Stimulated activated memory B cell treated with anti-CD40 and anti-IgM and Interleukin-4, amounts not matched to agents 10 μg/mL and 1 μg/mL and 100 μg/mL, for 72 hours (primary cell): ENCODE results near the gene GK.
"Not testable (repeated sequence)": the region's sequence is repeated elsewhere in the genome, so short reads cannot be mapped to it uniquely, and the experiment has no call there.

Experiments
- ATAC-seq: fragments of 150-1000 bp; cut with Tn5 transposase; 2 replicates; pipeline ENCODE4 v1.10.0; 2021
- H3K27ac Mint-ChIP-seq: one replicate; pipeline ENCODE4 v1.8.0; 2022; ENCODE audit warnings: mild to moderate bottlenecking, mixed read lengths
- H3K27me3 Mint-ChIP-seq: one replicate; pipeline ENCODE4 v1.8.0; 2022; ENCODE audit warnings: mixed read lengths
- H3K36me3 Mint-ChIP-seq: one replicate; pipeline ENCODE4 v1.8.0; 2022; ENCODE audit warnings: mixed read lengths
- H3K4me1 Mint-ChIP-seq: one replicate; pipeline ENCODE4 v1.8.0; 2022; ENCODE audit warnings: mixed read lengths
- H3K4me3 Mint-ChIP-seq: one replicate; pipeline ENCODE4 v1.8.0; 2022; ENCODE audit warnings: mild to moderate bottlenecking, moderate library complexity, mixed read lengths
- H3K9me3 Mint-ChIP-seq: one replicate; pipeline ENCODE4 v1.8.0; 2022; ENCODE audit warnings: mixed read lengths

Gene GK

DNA sequence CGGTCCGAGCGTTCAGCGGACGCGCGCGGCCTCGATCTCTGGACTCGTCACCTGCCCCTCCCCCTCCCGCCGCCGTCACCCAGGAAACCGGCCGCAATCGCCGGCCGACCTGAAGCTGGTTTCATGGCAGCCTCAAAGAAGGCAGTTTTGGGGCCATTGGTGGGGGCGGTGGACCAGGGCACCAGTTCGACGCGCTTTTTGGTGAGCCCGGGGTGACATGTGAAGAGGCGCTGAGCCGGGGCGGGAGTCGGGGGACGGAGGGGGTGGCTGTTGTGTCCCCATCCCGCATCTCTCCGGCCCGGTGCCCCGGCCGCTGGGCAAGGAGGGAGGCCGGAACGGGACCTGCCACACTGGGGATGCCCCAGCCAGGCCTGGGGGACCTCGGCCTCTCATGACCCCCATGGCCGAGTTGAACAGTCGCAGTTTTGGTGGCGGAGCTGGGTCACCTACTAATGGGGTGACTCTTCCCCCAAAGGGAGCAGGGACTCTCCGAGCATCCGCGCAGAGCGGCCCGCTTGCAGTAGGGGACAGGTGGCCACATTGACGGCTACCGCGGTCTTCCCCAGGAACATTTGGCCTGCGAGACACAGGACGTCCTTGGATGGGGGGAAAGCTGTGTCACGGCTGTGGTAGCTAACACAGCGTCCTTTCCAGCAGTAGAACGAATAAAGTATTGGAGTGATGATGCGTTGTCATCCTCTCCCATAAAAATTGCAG is at the start of gene GK:
GK (plus strand) TSS at position 9 of the 717 bp plus-strand sequence; CDS start at position 124, 115 bp downstream.
- Mint-ChIP-seq H3K4me1 (peaks cover 29% of the 10 kb centered on the region), H3K4me3 (peak within 1 kb of the TSS; percentile 89), H3K9me3 (no peaks in the 10 kb centered on the region), H3K27me3 (no peaks in the 10 kb centered on the region), H3K36me3 (no peaks in the 10 kb centered on the region), H3K27ac (peak within 1 kb of the TSS; percentile 89)
- ATAC-seq: peak; percentile 11

DNA sequence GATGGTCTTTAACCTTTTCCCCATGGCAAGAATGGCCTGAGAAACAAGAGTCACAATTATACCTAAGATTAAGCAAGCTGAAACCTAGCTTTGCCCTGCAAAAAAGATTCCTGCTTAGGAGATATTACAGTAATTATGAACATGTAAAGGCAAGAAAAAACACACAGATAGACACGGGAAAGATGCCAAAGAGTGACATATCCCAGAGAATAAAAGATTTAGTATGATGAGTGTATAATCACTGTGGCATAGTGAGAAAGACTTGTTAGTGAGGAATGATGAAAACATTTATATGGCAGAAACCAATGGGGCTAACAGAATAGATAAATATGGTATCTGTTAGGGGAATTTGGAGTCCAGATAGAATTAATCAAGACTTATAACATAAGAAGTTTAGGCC is 46.1 kb upstream of the GK start:
- H3K27me3 Mint-ChIP-seq: no peaks in the 10 kb centered on the region
- H3K4me3 Mint-ChIP-seq: no peak overlapping the region
- ATAC-seq: no peak
- H3K4me1 Mint-ChIP-seq: no peaks in the 10 kb centered on the region
- H3K9me3 Mint-ChIP-seq: no peaks in the 10 kb centered on the region
- no peaks in the 10 kb centered on the region for H3K36me3 Mint-ChIP-seq
- H3K27ac Mint-ChIP-seq: no peak overlapping the region

GRCh38 chrX:30610026-30610425 is 43.2 kb upstream of the GK start:
- no peak overlapping the region for H3K4me3 Mint-ChIP-seq
- no peaks in the 10 kb centered on the region for H3K4me1 Mint-ChIP-seq
- H3K36me3 Mint-ChIP-seq: no peaks in the 10 kb centered on the region
- no peaks in the 10 kb centered on the region for H3K27me3 Mint-ChIP-seq
- no peak for ATAC-seq
- no peak overlapping the region for H3K27ac Mint-ChIP-seq
- no peaks in the 10 kb centered on the region for H3K9me3 Mint-ChIP-seq

GRCh38 chrX:30612250-30612655 is 41.0 kb upstream of the GK start:
- no peaks in the 10 kb centered on the region for H3K9me3 Mint-ChIP-seq
- no peaks in the 10 kb centered on the region for H3K27me3 Mint-ChIP-seq
- H3K36me3 Mint-ChIP-seq: no peaks in the 10 kb centered on the region
- no peak overlapping the region for H3K27ac Mint-ChIP-seq
- H3K4me1 Mint-ChIP-seq: no peaks in the 10 kb centered on the region
- no peak overlapping the region for H3K4me3 Mint-ChIP-seq
- no peak for ATAC-seq

DNA sequence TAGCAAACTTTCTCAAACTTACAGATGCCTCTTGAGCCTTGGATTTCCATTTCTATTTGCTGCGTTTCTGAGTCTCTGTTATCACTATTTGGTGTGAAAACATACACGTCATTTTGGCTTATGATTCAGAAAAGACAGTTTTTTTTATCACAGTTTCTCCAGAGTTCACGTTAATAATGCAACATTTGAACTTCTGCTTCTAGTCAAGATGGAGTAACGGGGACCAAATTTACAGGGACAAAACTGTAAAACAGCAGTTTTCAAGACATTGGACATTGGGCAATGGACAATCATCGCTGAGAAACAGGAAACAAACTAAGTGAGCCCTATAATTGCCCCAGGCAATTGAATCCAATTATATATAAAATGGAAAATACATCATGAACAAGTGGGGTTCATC is 39.5 kb upstream of the GK start:
- Mint-ChIP-seq H3K27ac (no peak overlapping the region), H3K4me3 (no peak overlapping the region), H3K36me3 (no peaks in the 10 kb centered on the region), H3K4me1 (no peaks in the 10 kb centered on the region), H3K9me3 (no peaks in the 10 kb centered on the region), H3K27me3 (no peaks in the 10 kb centered on the region)
- ATAC-seq: no peak

DNA sequence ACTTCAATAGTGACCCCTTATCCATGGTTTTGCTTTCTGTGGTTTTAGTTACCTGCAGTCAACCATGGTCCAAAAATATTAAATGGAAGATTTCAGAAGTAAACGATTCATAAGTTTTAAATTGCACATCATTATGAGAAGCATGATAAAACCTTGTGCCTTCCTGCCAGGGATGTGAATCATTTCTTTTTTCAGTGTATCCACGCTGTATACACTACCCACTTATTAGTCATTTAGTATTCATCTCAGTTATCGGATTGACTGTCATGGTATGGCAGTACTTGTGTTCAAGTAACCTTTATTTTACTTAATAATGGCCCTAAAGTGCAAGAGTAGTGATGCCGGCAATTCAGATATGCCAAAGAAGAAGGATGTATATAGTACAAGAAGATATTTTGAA is 38.0 kb upstream of the GK start:
- no peak overlapping the region for H3K27ac Mint-ChIP-seq
- H3K9me3 Mint-ChIP-seq: no peaks in the 10 kb centered on the region
- H3K4me3 Mint-ChIP-seq: no peak overlapping the region
- H3K27me3 Mint-ChIP-seq: no peaks in the 10 kb centered on the region
- ATAC-seq: no peak
- no peaks in the 10 kb centered on the region for H3K36me3 Mint-ChIP-seq
- H3K4me1 Mint-ChIP-seq: no peaks in the 10 kb centered on the region

- Mint-ChIP-seq H3K27me3 (no peaks in the 10 kb centered on the region), H3K27ac (no peak overlapping the region), H3K36me3 (no peaks in the 10 kb centered on the region), H3K9me3 (no peaks in the 10 kb centered on the region), H3K4me3 (no peak overlapping the region), H3K4me1 (no peaks in the 10 kb centered on the region)
- no peak for ATAC-seq
Observed at GRCh38 chrX:30618160-30618765, 35.0 kb upstream of the GK start.

DNA sequence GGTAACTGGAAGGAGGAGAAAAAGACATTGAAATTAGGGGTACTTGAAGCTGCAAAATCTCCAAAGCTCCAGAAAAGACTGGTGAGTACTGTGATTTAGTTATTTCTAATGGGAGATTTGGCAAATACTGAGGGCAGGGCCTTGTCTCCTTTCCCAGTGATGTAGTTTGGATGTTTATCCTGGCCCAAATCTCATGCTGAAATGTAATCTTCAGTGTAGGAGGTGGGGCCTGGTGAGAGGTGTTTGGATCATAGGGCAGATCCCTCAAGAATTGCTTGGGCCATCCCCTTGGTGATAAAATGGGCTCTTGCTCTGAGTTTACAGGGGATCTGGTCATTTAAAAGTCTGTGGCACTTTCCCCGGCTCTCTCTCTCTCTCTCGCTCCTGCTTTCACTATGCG is 33.1 kb upstream of the GK start:
- H3K4me3 Mint-ChIP-seq: no peak overlapping the region
- H3K9me3 Mint-ChIP-seq: peaks cover 3% of the 10 kb centered on the region
- ATAC-seq: no peak
- H3K27ac Mint-ChIP-seq: no peak overlapping the region
- H3K27me3 Mint-ChIP-seq: no peaks in the 10 kb centered on the region
- H3K36me3 Mint-ChIP-seq: no peaks in the 10 kb centered on the region
- no peaks in the 10 kb centered on the region for H3K4me1 Mint-ChIP-seq

GRCh38 chrX:30620980-30621618 is 32.1 kb upstream of the GK start:
- no peak for ATAC-seq
- H3K27me3 Mint-ChIP-seq: no peaks in the 10 kb centered on the region
- no peaks in the 10 kb centered on the region for H3K36me3 Mint-ChIP-seq
- no peak overlapping the region for H3K4me3 Mint-ChIP-seq
- H3K9me3 Mint-ChIP-seq: peaks cover 3% of the 10 kb centered on the region
- no peaks in the 10 kb centered on the region for H3K4me1 Mint-ChIP-seq
- H3K27ac Mint-ChIP-seq: no peak overlapping the region

DNA sequence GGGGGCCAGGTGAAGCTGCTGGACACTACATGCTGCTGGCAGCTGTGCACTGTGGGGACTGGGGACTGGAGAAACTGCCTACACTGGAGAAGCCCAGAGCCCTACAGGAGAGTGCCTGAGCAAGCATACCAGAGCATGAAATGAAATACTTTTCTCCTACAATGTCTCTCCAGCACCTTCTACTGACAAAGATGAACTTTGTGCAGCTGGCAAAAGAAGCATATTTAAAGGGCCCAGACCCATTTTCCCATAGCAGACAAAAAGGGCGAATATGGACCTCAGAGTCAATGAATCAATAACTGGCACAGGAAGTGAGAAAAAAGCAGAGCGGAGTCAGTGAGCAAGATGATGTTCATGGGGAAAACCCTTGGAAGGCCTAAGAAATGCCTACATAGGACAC is 30.9 kb upstream of the GK start:
- Mint-ChIP-seq H3K4me3 (no peak overlapping the region), H3K4me1 (no peaks in the 10 kb centered on the region), H3K9me3 (peaks cover 3% of the 10 kb centered on the region), H3K27ac (no peak overlapping the region), H3K27me3 (no peaks in the 10 kb centered on the region), H3K36me3 (no peaks in the 10 kb centered on the region)
- no peak for ATAC-seq

DNA sequence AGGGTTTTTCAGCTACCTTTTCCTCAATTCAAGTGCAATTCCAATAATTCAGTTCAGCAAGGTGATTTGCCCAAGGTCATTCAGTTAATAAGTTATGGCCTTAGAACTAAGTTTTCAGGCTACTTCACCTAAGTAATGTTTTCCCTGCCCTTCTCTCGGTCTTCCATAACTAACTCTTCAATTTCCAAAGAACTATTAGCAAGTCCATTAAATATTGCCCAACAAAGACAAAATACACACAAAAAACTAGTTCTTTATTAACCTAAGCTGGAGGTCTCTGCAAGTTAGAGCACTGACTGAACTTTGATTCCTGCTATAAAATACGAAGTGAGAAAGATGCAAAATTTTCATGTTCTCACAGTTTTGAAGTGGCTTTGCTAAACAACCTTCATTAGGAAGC is 26.8 kb upstream of the GK start:
- H3K4me1 Mint-ChIP-seq: no peaks in the 10 kb centered on the region
- no peaks in the 10 kb centered on the region for H3K36me3 Mint-ChIP-seq
- no peak for ATAC-seq
- H3K27me3 Mint-ChIP-seq: no peaks in the 10 kb centered on the region
- no peak overlapping the region for H3K4me3 Mint-ChIP-seq
- H3K9me3 Mint-ChIP-seq: peaks cover 3% of the 10 kb centered on the region
- H3K27ac Mint-ChIP-seq: no peak overlapping the region

GRCh38 chrX:30627818-30628652 is 25.2 kb upstream of the GK start:
- no peak overlapping the region for H3K4me3 Mint-ChIP-seq
- ATAC-seq: no peak
- H3K27ac Mint-ChIP-seq: no peak overlapping the region

GRCh38 chrX:30634070-30634469 is 19.2 kb upstream of the GK start:
- not testable (repeated sequence) for H3K36me3 Mint-ChIP-seq, H3K4me1 Mint-ChIP-seq, H3K4me3 Mint-ChIP-seq, ATAC-seq, H3K27me3 Mint-ChIP-seq, H3K9me3 Mint-ChIP-seq, H3K27ac Mint-ChIP-seq

More at GRCh38 chrX:30627818-30628652, 25.2 kb upstream of the GK start:
- H3K4me1 Mint-ChIP-seq: no peaks in the 10 kb centered on the region
- H3K36me3 Mint-ChIP-seq: no peaks in the 10 kb centered on the region
- no peaks in the 10 kb centered on the region for H3K27me3 Mint-ChIP-seq
- H3K9me3 Mint-ChIP-seq: peaks cover 3% of the 10 kb centered on the region

DNA sequence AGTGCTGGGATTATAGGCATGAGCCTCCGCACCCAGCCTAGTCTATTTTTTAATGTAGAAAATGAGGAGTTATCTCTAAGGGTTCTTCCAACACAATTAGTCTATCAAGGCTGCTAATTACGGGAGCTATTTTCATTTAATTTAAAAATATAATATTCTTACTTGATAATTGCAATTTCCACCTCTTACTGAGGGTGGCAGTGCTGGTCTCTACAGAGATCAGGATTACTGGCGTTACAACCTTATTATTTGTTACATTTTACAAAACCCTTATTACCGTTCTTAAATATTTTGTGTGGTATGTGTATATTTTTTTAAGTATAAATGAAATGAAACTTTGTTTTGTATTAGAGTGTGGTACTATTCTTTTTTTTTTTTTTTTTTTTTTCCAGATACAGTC is 17.6 kb upstream of the GK start:
- H3K4me1 Mint-ChIP-seq: peaks cover 8% of the 10 kb centered on the region
- no peaks in the 10 kb centered on the region for H3K36me3 Mint-ChIP-seq
- no peak overlapping the region for H3K4me3 Mint-ChIP-seq
- ATAC-seq: no peak
- no peak overlapping the region for H3K27ac Mint-ChIP-seq
- no peaks in the 10 kb centered on the region for H3K27me3 Mint-ChIP-seq
- H3K9me3 Mint-ChIP-seq: no peaks in the 10 kb centered on the region
